Keratinocyte (primary cell): Measurements from ENCODE around the gene RGS3.

Experiments
- CTCF ChIP-seq, 3 experiments: IDR thresholded peaks in 1 of 3; conservative IDR thresholded peaks in 1 of 3; optimal IDR thresholded peaks in 1 of 3; 2 replicates in 2 of 3; 3 replicates in 1 of 3; pipeline versions ENCODE3 to v1.5.1; 2011; ENCODE audit warnings: low read length in 3 of 3, mild to moderate bottlenecking in 3 of 3, moderate library complexity in 2 of 3, control low read depth in 1 of 3, inconsistent platforms in 1 of 3; ENCODE audit not compliant: insufficient read depth in 2 of 3; ENCODE audit errors: extremely low read depth in 1 of 3
- EZH2 ChIP-seq: IDR thresholded peaks from one replicate; pipeline ENCODE4 v1.6.1; 2012; ENCODE audit warnings: inconsistent platforms, mild to moderate bottlenecking, low read length, moderate library complexity

- TF ChIP-seq CTCF (optimal IDR thresholded peaks at IDR 0.05 in 1 of 3, IDR thresholded peaks at IDR 0.05 in 1 of 3, conservative IDR thresholded peaks at IDR 0.05 in 1 of 3; ENCODE audit: extremely low read depth in 1 of 3, insufficient read depth in 2 of 3, low read length in 3 of 3) (no peak), EZH2 (no peak)
These were observed 12.5 kb downstream of the RGS3 start for GRCh38 chr9:113475992-113476391.
